SK-N-SH (cell line): ENCODE data around the gene SLC37A1.

Experiments
- CTCF ChIP-seq: fragments of 200-600 bp; sonication (generic); IDR thresholded peaks from 2 replicates; pipeline ENCODE4 v1.6.1; 2017; ENCODE audit warnings: antibody characterized with exemption, mild to moderate bottlenecking, moderate library complexity
- ELF1 ChIP-seq: IDR thresholded peaks from 2 replicates; pipeline ENCODE4 v1.4.0; 2012
- EP300 ChIP-seq, 2 experiments: IDR thresholded peaks; 2 replicates each; pipeline versions ENCODE4 v1.4.0 to v1.6.1; 2012; ENCODE audit warnings: borderline replicate concordance in 1 of 2, low read depth in 1 of 2, low read length in 1 of 2
- GABPA ChIP-seq: IDR thresholded peaks from 2 replicates; pipeline ENCODE4 v1.4.0; 2012; ENCODE audit warnings: low read depth, mild to moderate bottlenecking
- POLR2AphosphoS5 ChIP-seq: IDR thresholded peaks from 2 replicates; pipeline ENCODE4 v1.6.1; 2012; ENCODE audit warnings: low read depth, low read length
- RAD21 ChIP-seq: IDR thresholded peaks from 2 replicates; pipeline ENCODE4 v1.6.1; 2012; ENCODE audit warnings: mild to moderate bottlenecking, low read length
- SMC3 ChIP-seq: IDR thresholded peaks from 2 replicates; pipeline ENCODE4 v1.6.1; 2012; ENCODE audit warnings: low read depth, low read length, improper control_type of control experiment
- TCF12 ChIP-seq: IDR thresholded peaks from 2 replicates; pipeline ENCODE4 v1.4.0; 2012
- USF2 ChIP-seq: fragments of 150-350 bp; IDR thresholded peaks from 2 replicates; pipeline ENCODE4 v1.6.1; 2017; ENCODE audit warnings: antibody characterized with exemption, low read length, low read depth, borderline replicate concordance

GRCh38 chr21:42491328-42491727 lies 22.3 kb upstream of the SLC37A1 start:
- TF ChIP-seq CTCF = no peak
- no peak for TF ChIP-seq GABPA
- no peak for TF ChIP-seq USF2
- TF ChIP-seq SMC3 = no peak
- TF ChIP-seq EP300 (IDR thresholded peaks at IDR 0.05; ENCODE audit: borderline replicate concordance in 1 of 2, low read depth in 1 of 2, low read length in 1 of 2) = 0 out of 4 replicates have a peak, but pooled peaks of 1 of the 2 experiments have one; percentile 36
- TF ChIP-seq ELF1 = no peak
- no peak for TF ChIP-seq POLR2AphosphoS5
- TF ChIP-seq TCF12 = no peak
- no peak for TF ChIP-seq RAD21
